ENCODE measurements around the gene SAP130.
"Not testable (repeated sequence)": the region's sequence is repeated elsewhere in the genome, so short reads cannot be mapped to it uniquely, and the experiment has no call there.

SAP130 gene

GRCh38 chr2:127953128-127953718 lies 74.6 kb downstream of the SAP130 start:
- DNase-seq (ENCODE audit: low spot score) = no peak

- DNase-seq (ENCODE audit: low spot score) = no peak
These were observed 76.8 kb downstream of the SAP130 start for GRCh38 chr2:127951026-127951425.

DNA sequence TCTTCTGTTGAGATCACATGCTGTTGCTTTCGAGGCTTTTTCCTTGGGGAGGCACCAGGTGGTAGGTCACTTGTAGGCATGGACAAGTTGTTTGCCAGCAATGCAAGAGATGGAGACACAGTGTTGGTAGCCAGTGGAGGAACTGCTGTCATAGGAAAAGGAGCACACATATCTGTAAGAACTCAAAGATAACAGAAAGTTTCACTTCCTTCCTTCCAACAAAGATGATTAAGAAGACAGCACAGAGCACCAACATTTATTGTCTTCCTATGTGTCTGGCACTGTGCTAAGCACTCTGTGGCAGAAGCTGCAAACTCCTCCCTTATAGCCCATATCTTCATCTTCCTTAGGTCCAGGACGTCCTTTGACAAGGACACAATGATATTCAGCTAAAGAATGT lies 77.6 kb downstream of the SAP130 start:
- no peak for DNase-seq (ENCODE audit: low spot score)

DNA sequence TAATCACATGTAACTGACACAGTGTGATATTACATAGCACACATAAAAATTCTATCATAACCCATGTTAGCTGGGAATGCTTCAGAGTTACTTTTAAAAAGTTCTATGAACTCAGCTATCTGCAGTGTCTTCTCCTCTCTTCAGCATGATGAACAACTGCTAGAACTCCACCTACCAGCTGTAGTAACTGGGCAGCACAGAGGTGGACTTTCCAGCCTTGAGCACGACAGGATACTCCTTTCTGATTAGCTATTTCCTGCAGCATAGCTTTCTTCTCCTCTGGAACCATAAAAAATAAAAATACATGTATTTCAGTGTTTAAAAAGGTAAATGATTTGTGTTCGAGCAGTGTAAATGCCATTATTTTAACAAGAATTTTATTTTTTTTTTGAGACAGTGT lies 82.6 kb downstream of the SAP130 start:
- no peak for DNase-seq (ENCODE audit: low spot score)

- DNase-seq (ENCODE audit: low spot score) = no peak
These were observed 84.7 kb downstream of the SAP130 start for GRCh38 chr2:127943186-127943585.

GRCh38 chr2:127942002-127942401 lies 85.9 kb downstream of the SAP130 start:
- no peak for DNase-seq (ENCODE audit: low spot score)

DNA sequence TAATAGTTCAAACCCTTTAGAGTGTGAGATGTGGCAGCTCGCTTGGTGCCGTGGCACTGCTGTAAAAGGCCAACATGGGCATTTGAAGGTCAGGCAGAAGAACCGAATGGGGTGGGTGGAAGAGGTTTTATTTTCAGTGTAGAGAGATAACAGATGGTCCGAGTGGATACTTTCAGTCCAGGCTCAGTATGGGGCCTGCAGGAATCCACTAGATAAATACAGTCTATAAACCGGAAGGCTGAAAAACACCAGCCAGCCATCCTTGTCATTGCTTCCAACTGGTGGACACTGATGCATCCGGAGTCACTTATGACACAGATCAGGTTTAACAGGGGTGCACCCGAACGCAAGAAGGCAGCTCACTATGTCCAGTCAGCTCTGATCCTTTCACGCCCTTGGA lies 86.4 kb downstream of the SAP130 start:
- no peak for DNase-seq (ENCODE audit: low spot score)

DNA sequence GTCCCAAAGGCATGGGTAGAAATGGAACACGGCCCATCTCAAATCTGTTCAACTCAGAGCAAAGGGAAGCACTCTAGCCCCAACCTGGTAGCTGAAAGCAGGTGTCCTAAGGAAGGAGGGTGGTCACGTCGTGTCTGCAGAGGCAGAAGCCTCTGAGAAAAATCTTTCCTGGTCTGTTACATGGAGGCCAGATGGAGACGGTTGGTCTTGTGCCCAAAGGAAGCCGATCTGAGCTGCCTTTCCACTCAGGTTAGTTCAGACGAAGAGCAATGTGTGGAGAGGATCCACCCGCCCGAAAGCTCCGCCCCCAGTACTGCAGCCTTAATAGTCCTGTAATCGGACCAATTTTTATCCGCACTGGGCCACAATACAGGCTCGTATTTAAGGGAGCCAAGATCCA lies 87.2 kb downstream of the SAP130 start:
- no peak for DNase-seq (ENCODE audit: low spot score)

DNA sequence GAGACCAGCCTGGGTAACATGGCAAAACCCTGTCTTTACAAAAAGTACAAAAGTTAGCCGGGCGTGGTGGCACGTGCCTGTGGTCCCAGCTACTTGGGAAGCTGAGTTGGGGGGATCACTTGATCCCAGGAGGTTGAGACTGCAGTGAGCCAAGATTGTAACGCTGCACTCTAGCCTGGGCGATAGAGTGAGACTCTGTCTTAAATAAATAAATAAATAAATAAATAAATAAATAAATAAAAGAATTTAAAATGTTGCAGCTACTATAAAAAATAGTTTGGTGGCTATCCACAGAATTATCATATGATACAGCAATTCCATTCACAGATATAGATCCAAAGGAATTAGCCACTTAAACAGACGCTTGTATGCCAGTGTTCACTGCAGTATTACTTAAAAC lies 92.5 kb downstream of the SAP130 start:
- DNase-seq (ENCODE audit: low spot score) = no peak

GRCh38 chr2:127932199-127932876 lies 95.5 kb downstream of the SAP130 start:
- no peak for DNase-seq (ENCODE audit: low spot score)

GRCh38 chr2:127929449-127929848 lies 98.4 kb downstream of the SAP130 start:
- no peak for DNase-seq (ENCODE audit: low spot score)

GRCh38 chr2:127927384-127927783 lies 100.5 kb downstream of the SAP130 start:
- DNase-seq (ENCODE audit: low spot score) = no peak

DNA sequence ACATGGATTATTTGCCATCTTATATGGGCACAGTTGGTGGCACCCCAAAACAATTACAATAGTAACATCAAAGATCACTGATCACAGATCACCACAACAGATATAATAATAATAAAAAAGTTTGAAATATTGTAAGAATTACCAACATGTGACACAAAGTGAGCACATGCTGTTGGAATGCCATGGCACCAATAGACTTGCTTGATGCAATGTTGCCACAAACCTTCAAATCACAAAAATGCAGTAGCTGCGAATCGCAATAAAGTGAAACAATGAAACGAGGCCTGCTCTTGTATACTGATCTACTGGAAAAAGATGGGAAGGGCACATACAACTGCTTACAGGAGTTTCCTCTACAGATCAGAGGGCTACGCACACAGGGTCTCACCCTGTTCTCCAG lies 109.9 kb downstream of the SAP130 start:
- DNase-seq (ENCODE audit: low spot score) = no peak

DNA sequence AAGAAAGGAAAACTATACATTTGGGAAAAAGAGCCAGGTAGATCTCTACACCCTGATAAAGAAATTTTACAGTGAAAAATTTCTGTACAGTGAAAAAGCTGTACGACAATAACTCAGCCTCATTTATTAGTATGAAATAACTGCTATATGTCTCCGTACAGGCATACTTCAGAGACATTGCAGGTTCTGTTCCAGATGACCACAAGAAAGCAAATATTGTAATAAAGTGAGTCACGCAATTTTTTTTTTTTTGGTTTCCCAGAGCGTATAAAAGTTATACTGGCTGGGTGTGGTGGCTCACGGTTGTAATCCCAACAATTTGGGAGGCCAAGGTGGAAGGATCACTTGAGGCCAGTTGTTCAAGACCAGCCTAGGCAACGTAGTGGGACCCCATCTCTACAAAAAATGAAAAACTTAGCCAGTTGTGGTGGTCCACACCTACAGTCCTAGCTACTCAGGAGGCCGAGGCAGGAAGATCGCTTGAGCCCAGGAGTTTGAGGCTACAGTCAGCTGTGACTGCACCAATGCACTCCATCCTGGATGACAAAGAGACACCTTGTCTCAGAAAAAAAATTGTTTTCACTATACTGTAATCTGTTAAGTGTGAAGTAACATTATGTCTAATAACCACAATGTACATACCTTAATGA lies 113.9 kb downstream of the SAP130 start:
- no peak for DNase-seq (ENCODE audit: low spot score)

DNA sequence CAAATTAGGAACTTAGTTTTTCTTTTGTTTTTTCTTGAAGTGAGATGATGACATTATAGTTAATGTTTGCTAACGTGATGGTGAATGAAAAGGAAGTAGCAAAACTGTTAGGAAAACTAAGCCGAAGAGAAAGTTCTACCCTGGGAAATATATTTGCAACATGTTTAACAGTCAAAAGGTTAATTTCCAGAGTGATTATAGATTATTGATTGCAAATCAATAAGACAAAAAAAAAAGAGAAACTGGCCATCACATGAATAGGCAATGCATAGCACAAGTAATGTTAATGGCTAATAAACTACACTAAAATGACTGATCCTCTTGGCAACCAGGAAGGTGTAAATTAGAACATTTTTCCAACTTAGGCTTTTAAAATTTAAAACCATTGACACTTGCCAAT lies 116.1 kb downstream of the SAP130 start:
- no peak for DNase-seq (ENCODE audit: low spot score)

DNA sequence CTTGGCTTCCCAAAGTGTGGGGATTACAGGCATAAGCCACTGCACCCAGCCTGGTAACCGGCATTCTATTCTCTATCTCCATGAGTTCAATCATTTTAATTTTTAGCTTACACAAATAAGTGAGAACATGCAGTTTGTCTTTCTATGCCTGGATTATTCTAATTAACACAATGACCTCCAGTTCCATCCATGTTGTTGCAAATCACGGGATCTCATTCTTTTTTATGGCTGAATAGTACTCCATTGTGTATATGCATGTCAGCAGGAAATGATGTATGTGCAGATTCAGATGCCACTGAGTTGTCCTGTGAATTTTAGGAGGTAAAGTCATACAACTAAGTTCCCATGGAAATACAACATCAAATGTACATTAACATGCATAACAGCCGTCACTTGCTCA lies 117.4 kb downstream of the SAP130 start:
- DNase-seq (ENCODE audit: low spot score) = no peak

- no peak for DNase-seq (ENCODE audit: low spot score)
These were observed 118.8 kb downstream of the SAP130 start for GRCh38 chr2:127909019-127909418.

GRCh38 chr2:127907733-127908400 lies 120.0 kb downstream of the SAP130 start:
- DNase-seq (ENCODE audit: low spot score) = not testable (repeated sequence)

GRCh38 chr2:127906206-127906926 lies 121.5 kb downstream of the SAP130 start:
- DNase-seq (ENCODE audit: low spot score) = no peak

DNA sequence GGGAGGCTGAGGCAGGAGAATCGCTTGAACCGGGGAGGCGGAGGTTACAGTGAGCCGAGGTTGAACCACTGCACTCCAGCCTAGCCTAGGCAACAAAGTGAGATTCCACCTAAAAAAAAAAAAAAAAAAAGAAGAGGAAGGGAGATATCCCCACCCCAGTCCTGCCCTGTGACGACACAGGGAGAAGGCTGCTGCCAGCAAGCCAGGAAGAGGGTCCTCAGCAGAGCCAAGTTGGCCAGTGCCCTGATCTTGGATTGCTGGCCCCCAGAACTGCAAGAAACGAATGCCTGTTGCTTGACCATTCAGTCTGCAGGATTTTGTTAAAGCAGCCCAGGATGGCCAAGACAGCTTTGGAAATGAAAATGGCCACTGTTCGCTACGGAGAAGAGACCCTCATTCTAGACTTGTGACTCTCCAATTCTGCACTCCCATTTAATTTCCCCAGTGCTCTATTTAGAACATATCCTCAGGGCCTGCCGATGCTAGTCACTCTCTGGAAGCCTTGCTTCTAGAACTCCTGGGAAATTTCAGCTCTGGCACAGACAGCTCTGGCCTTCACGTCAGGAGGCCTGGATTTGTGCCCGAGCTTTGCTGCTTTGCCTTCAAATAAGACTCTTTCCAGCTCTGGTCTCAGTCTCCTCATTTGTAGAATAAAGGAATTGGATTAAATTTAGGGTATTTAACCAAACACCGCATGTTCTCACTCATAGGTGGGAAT lies 126.4 kb downstream of the SAP130 start:
- DNase-seq (ENCODE audit: low spot score) = no peak

GRCh38 chr2:127897531-127898211 lies 130.2 kb downstream of the SAP130 start:
- DNase-seq (ENCODE audit: low spot score) = no peak

All from ecto neural progenitor cell (in vitro differentiated cells).